CD4-positive, alpha-beta T cell (primary cell): ENCODE results near the gene ZBTB7A. TPM values are rescaled to one million over a fixed set of nuclear protein-coding genes. Genes with fewer than 3 reads are reported as not detected.
A peak's percentile ranks its signal among the peaks of the same experiment; 100 is the strongest.

Source experiments
- ATAC-seq: fragments of 200-7000 bp; cut with Tn5 transposase; one replicate; pipeline ENCODE4 v1.10.0; 2022; ENCODE audit warnings: mild to moderate bottlenecking; ENCODE audit not compliant: poor library complexity
- CTCF ChIA-PET: fragments of 350-600 bp; sonication (Branson Sonifier 250); formaldehyde crosslinking; loops from one replicate; lab custom pipeline; 2021; ENCODE audit warnings: antibody characterized with exemption, inconsistent platforms; lab: Charles Lee
- POLR2A ChIA-PET: fragments of 350-600 bp; sonication (Branson Sonifier 250); formaldehyde crosslinking; loops from one replicate; lab custom pipeline; 2021; ENCODE audit warnings: antibody characterized with exemption, inconsistent platforms; lab: Charles Lee
- DNase-seq, 14 experiments: peaks; one replicate each; pipeline ENCODE4 v3.0.0-alpha.2; 2013 to 2020; ENCODE audit warnings: mixed read lengths in 2 of 14
- H3K27ac ChIP-seq, 2 donors: one replicate each; pipeline versions ENCODE4 v1.5.1 to v1.7.0; 2013; ENCODE audit warnings: low read length in 2 of 2, low read depth in 1 of 2, mild to moderate bottlenecking in 1 of 2
- H3K27me3 ChIP-seq, 2 experiments: 1 replicate in 1 of 2; 2 replicates in 1 of 2; pipeline versions ENCODE4 v1.6.1 to v1.7.0; 2013; ENCODE audit warnings: low read length in 2 of 2, control low read depth in 1 of 2, mild to moderate bottlenecking in 1 of 2, moderate library complexity in 1 of 2; ENCODE audit not compliant: insufficient read depth in 2 of 2, control insufficient read depth in 1 of 2
- H3K36me3 ChIP-seq: one replicate; pipeline ENCODE4 v1.6.1; 2013; ENCODE audit warnings: low read length, control low read depth; ENCODE audit not compliant: insufficient read depth
- H3K4me1 ChIP-seq: one replicate; pipeline ENCODE4 v1.6.1; 2013; ENCODE audit warnings: low read length, control low read depth; ENCODE audit not compliant: insufficient read depth
- H3K4me3 ChIP-seq: one replicate; pipeline ENCODE4 v1.5.1; 2013; ENCODE audit warnings: mild to moderate bottlenecking, low read length, moderate library complexity
- H3K9me3 ChIP-seq, 2 experiments: 1 replicate in 1 of 2; 2 replicates in 1 of 2; pipeline versions ENCODE4 v1.6.1 to v1.7.0; 2013; ENCODE audit warnings: low read length in 2 of 2, mild to moderate bottlenecking in 2 of 2, control low read depth in 1 of 2, moderate library complexity in 1 of 2; ENCODE audit not compliant: control insufficient read depth in 1 of 2, insufficient read depth in 1 of 2
- H3K27ac Mint-ChIP-seq: one replicate; pipeline ENCODE4 v1.8.0; 2020; ENCODE audit warnings: mixed read lengths
- H3K27me3 Mint-ChIP-seq: one replicate; pipeline ENCODE4 v1.8.0; 2021; ENCODE audit warnings: mixed read lengths
- H3K36me3 Mint-ChIP-seq: one replicate; pipeline ENCODE4 v1.8.0; 2021; ENCODE audit warnings: low read depth, mixed read lengths
- H3K4me1 Mint-ChIP-seq: one replicate; pipeline ENCODE4 v1.8.0; 2021; ENCODE audit warnings: low read depth, mixed read lengths
- H3K4me3 Mint-ChIP-seq: one replicate; pipeline ENCODE4 v1.8.0; 2020; ENCODE audit warnings: mild to moderate bottlenecking, mixed read lengths
- H3K9me3 Mint-ChIP-seq: one replicate; pipeline ENCODE4 v1.8.0; 2020; ENCODE audit warnings: mixed read lengths
- CTCF ChIP-seq: fragments of 200-600 bp; IDR thresholded peaks from one replicate; pipeline ENCODE4 v1.8.0; 2022; ENCODE audit warnings: antibody characterized with exemption, mild to moderate bottlenecking
- intact Hi-C, 2 experiments: fragments of 100-400 bp; cut with DNase I in 1 of 2; cut with micrococcal nuclease in 1 of 2; formaldehyde crosslinking; loops; one replicate each; pipeline versions ENCODE4 v1.15.1 to v1.9.0; 2023 to 2025; cut with DNase I, micrococcal nuclease
- total RNA-seq, 174 experiments: library from RNA in 2 of 174; stranded (reverse) in 2 of 174; gene quantifications; one replicate each; pipeline ENCODE4 v1.2.3 and lab custom pipeline; 2021 to 2026

The ZBTB7A gene
- total RNA-seq, 2 experiments from 2014 or later, result 44.2 to 47.2 TPM

GRCh38 chr19:4062419-4063368 lies 4.0 kb downstream of the ZBTB7A start:
- TF ChIP-seq CTCF, result no peak
- Histone ChIP-seq H3K36me3 (peaks cover 25% of the 10 kb centered on the region), H3K4me1 (peaks cover 70% of the 10 kb centered on the region), H3K27ac (peak overlapping the region in 1 of 2 donors; percentile 43), H3K27me3 (no peaks in the 10 kb centered on the region), H3K4me3 (peak overlapping the region; percentile 65), H3K9me3 (no peaks in the 10 kb centered on the region)
- POLR2A ChIA-PET, result interaction anchor here (1.1 to 1.5 kb wide), 4 partner anchors 26 to 75 kb away, joined by 3 to 6 read pairs (median 4); no protein-coding TSS in a partner anchor
- CTCF ChIA-PET, result interaction anchor here (1.0 kb wide), 1 partner anchor 78 kb away, joined by 3 read pairs; no protein-coding TSS in a partner anchor
- Mint-ChIP-seq H3K36me3 (peaks cover 11% of the 10 kb centered on the region), H3K4me1 (peaks cover 17% of the 10 kb centered on the region), H3K27ac (peak overlapping the region; percentile 51), H3K9me3 (no peaks in the 10 kb centered on the region), H3K4me3 (peak overlapping the region; percentile 89), H3K27me3 (no peaks in the 10 kb centered on the region)
- intact Hi-C loops, result no loop called here
- no peak for ATAC-seq
- peak in 1 of 14 experiments; percentile 36 for DNase-seq

- peaks cover 18% of the 10 kb centered on the region for H3K36me3 Mint-ChIP-seq
- TF ChIP-seq CTCF, result no peak
- Histone ChIP-seq H3K4me1 (peaks cover 71% of the 10 kb centered on the region), H3K27me3 (no peaks in the 10 kb centered on the region), H3K9me3 (no peaks in the 10 kb centered on the region), H3K27ac (peak overlapping the region; percentile 29 to 43), H3K4me3 (no peak overlapping the region), H3K36me3 (peaks cover 27% of the 10 kb centered on the region)
- no peak for ATAC-seq
- CTCF ChIA-PET, result no interaction called here
- DNase-seq, result peak in 1 of 14 experiments; percentile 39
- peak overlapping the region; percentile 30 for H3K4me3 Mint-ChIP-seq
- H3K27me3 Mint-ChIP-seq, result no peaks in the 10 kb centered on the region
- intact Hi-C loops, result no loop called here
- H3K4me1 Mint-ChIP-seq, result peaks cover 22% of the 10 kb centered on the region
- peak overlapping the region; percentile 51 for H3K27ac Mint-ChIP-seq
- no peaks in the 10 kb centered on the region for H3K9me3 Mint-ChIP-seq
- POLR2A ChIA-PET, result interaction anchor here (1.1 kb wide), 2 partner anchors 27 to 72 kb away, joined by 3 read pairs; no protein-coding TSS in a partner anchor
These were observed 4.8 kb downstream of the ZBTB7A start for GRCh38 chr19:4061683-4062418.

- peaks cover 18% of the 10 kb centered on the region for H3K36me3 Mint-ChIP-seq
- intact Hi-C loops, result no loop called here
- peak overlapping the region; percentile 75 for H3K27ac Mint-ChIP-seq
- ChIA-PET POLR2A (interaction anchor here (0.6 kb wide), 1 partner anchor 8 kb away, joined by 3 read pairs; no protein-coding TSS in a partner anchor), CTCF (no interaction called here)
- Histone ChIP-seq H3K4me3 (no peak overlapping the region), H3K4me1 (peaks cover 71% of the 10 kb centered on the region), H3K9me3 (no peaks in the 10 kb centered on the region), H3K27ac (peak overlapping the region; percentile 43 to 73), H3K27me3 (no peaks in the 10 kb centered on the region), H3K36me3 (peaks cover 29% of the 10 kb centered on the region)
- H3K9me3 Mint-ChIP-seq, result no peaks in the 10 kb centered on the region
- peaks cover 22% of the 10 kb centered on the region for H3K4me1 Mint-ChIP-seq
- ATAC-seq (no peak), DNase-seq (peak in 5 of 14 experiments; percentile 27 to 65 (median 52))
- no peaks in the 10 kb centered on the region for H3K27me3 Mint-ChIP-seq
- TF ChIP-seq CTCF, result no peak
- peak overlapping the region; percentile 25 for H3K4me3 Mint-ChIP-seq
These were observed 5.5 kb downstream of the ZBTB7A start for GRCh38 chr19:4061178-4061682.
